Thymus (tissue), 11 donors: Measurements from ENCODE around the gene ADRA1B. TPM values are rescaled to one million over a fixed set of nuclear protein-coding genes. Genes with fewer than 3 reads are reported as not detected.

ENCODE experiments used
- DNase-seq, 9 donors: peaks; one replicate each; pipeline ENCODE4 v3.0.0-alpha.2; 2013; ENCODE audit warnings: low spot score in 9 of 9, low read depth in 6 of 9, missing footprints in 1 of 9
- H3K27ac ChIP-seq, 2 donors: one replicate each; pipeline ENCODE4 v1.5.1; 2013; ENCODE audit warnings: control low read depth in 1 of 2, low read depth in 1 of 2, low read length in 1 of 2, mild to moderate bottlenecking in 1 of 2, moderate library complexity in 1 of 2
- H3K27me3 ChIP-seq, 2 donors: one replicate each; pipeline ENCODE4 v1.5.1; 2013; ENCODE audit warnings: low read length in 1 of 2; ENCODE audit not compliant: control insufficient read depth in 2 of 2, insufficient read depth in 1 of 2
- H3K36me3 ChIP-seq, 2 donors: one replicate each; pipeline ENCODE4 v1.5.1; 2013; ENCODE audit warnings: low read length in 1 of 2, mild to moderate bottlenecking in 1 of 2, moderate library complexity in 1 of 2; ENCODE audit not compliant: control insufficient read depth in 2 of 2, insufficient read depth in 2 of 2
- H3K4me1 ChIP-seq, 2 donors: one replicate each; pipeline ENCODE4 v1.5.1; 2013; ENCODE audit warnings: low read length in 2 of 2; ENCODE audit not compliant: control insufficient read depth in 2 of 2, insufficient read depth in 2 of 2
- H3K4me3 ChIP-seq, 2 donors: one replicate each; pipeline ENCODE4 v1.5.1; 2013; ENCODE audit warnings: low read length in 2 of 2, control low read depth in 1 of 2, mild to moderate bottlenecking in 1 of 2
- H3K9me3 ChIP-seq, 2 donors: one replicate each; pipeline ENCODE4 v1.5.1; 2013; ENCODE audit warnings: low read length in 1 of 2, mild to moderate bottlenecking in 1 of 2; ENCODE audit not compliant: control insufficient read depth in 2 of 2, insufficient read depth in 1 of 2
- WGBS: extraction: QIAGEN DNeasy Blood & Tissue Kit; methylation state at CpG from one replicate; pipeline ENCODE4 v1.1.7; 2013; 5-methylcytosine and 5-hydroxymethylcytosine counted together
- polyA plus RNA-seq: library from polyadenylated mRNA; stranded (reverse); fragments of 200-250 nt; gene quantifications from one replicate; pipeline ENCODE4 v1.2.3, GENCODE V29; 2013
- total RNA-seq: library from RNA; stranded (reverse); fragments of 120-200 nt; gene quantifications from one replicate; pipeline ENCODE4 v1.2.4, GENCODE V29; 2013
- donor health status: healthy.

ADRA1B gene
- total and polyA plus RNA-seq, 2 donors, result 0.09 to 0.18 TPM

GRCh38 chr5:159916841-159917761, 819 bp downstream of the ADRA1B start:
- WGBS, result 93% methylated on average over 36 of the region's 36 CpGs

GRCh38 chr5:159917994-159918393, 1.7 kb downstream of the ADRA1B start:
- no peak for DNase-seq
- Histone ChIP-seq H3K27ac (no peak overlapping the region), H3K9me3 (no peaks in the 10 kb centered on the region), H3K27me3 (peaks cover 14 to 52% of the 10 kb centered on the region in 2 donors), H3K4me3 (no peak overlapping the region), H3K36me3 (no peaks in the 10 kb centered on the region), H3K4me1 (peaks cover 0 to 6% of the 10 kb centered on the region in 2 donors)
- WGBS, result 93% methylated on average over 10 of the region's 10 CpGs

More at GRCh38 chr5:159916841-159917761, 819 bp downstream of the ADRA1B start:
- no peaks in the 10 kb centered on the region for H3K36me3 ChIP-seq
- peak overlapping the region in 1 of 2 donors; percentile 33 for H3K4me3 ChIP-seq
- H3K27me3 ChIP-seq, result peaks cover 14 to 53% of the 10 kb centered on the region in 2 donors
- H3K9me3 ChIP-seq, result no peaks in the 10 kb centered on the region
- H3K27ac ChIP-seq, result no peak overlapping the region
- peaks cover 0 to 6% of the 10 kb centered on the region in 2 donors for H3K4me1 ChIP-seq
- no peak for DNase-seq

DNA sequence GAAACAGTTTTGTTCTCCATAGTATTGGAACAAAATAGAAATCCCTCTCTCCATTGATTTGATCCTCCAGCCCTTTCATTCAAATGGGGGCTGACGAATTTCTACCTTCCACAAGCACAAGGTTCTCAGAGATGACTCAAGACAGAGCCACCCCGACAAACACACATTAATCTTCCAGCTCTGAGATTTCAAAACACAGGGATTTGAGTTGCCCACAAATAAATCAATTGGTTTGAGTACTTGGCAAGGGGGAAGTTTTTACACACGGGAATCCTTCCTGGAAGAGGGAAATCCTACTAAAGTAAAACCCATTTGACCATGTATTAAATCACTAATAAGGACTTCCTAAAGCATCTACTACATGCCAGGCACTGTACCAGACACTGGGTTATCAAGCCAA, 5.4 kb downstream of the ADRA1B start:
- no peaks in the 10 kb centered on the region for H3K36me3 ChIP-seq
- H3K4me3 ChIP-seq, result no peak overlapping the region
- no peaks in the 10 kb centered on the region for H3K9me3 ChIP-seq
- peaks cover 0 to 2% of the 10 kb centered on the region in 2 donors for H3K4me1 ChIP-seq
- WGBS, result 77% methylated on average over 3 of the region's 3 CpGs
- DNase-seq, result no peak
- H3K27ac ChIP-seq, result no peak overlapping the region
- peaks cover 2 to 46% of the 10 kb centered on the region in 2 donors for H3K27me3 ChIP-seq

GRCh38 chr5:159923008-159923407, 6.7 kb downstream of the ADRA1B start:
- DNase-seq, result no peak
- no peaks in the 10 kb centered on the region for H3K36me3 ChIP-seq
- no peak overlapping the region for H3K27ac ChIP-seq
- no peaks in the 10 kb centered on the region for H3K4me1 ChIP-seq
- WGBS, result 85% methylated on average over 7 of the region's 7 CpGs
- H3K27me3 ChIP-seq, result peaks cover 0 to 33% of the 10 kb centered on the region in 2 donors
- no peaks in the 10 kb centered on the region for H3K9me3 ChIP-seq
- no peak overlapping the region for H3K4me3 ChIP-seq

- 85% methylated on average over 12 of the region's 12 CpGs for WGBS
- H3K4me3 ChIP-seq, result no peak overlapping the region
- peaks cover 0 to 29% of the 10 kb centered on the region in 2 donors for H3K27me3 ChIP-seq
- DNase-seq, result no peak
- H3K4me1 ChIP-seq, result no peaks in the 10 kb centered on the region
- no peak overlapping the region for H3K27ac ChIP-seq
- no peaks in the 10 kb centered on the region for H3K36me3 ChIP-seq
- H3K9me3 ChIP-seq, result no peaks in the 10 kb centered on the region
Observed at GRCh38 chr5:159928122-159928909, 12.0 kb downstream of the ADRA1B start.

GRCh38 chr5:159929176-159929575, 12.9 kb downstream of the ADRA1B start:
- no peaks in the 10 kb centered on the region for H3K4me1 ChIP-seq
- DNase-seq, result no peak
- no peak overlapping the region for H3K27ac ChIP-seq
- no peaks in the 10 kb centered on the region for H3K36me3 ChIP-seq
- H3K27me3 ChIP-seq, result peaks cover 0 to 25% of the 10 kb centered on the region in 2 donors
- no peak overlapping the region for H3K4me3 ChIP-seq
- no peaks in the 10 kb centered on the region for H3K9me3 ChIP-seq
- 91% methylated on average over 1 of the region's 1 CpG for WGBS

GRCh38 chr5:159933531-159934485, 17.5 kb downstream of the ADRA1B start:
- WGBS, result 76% methylated on average over 10 of the region's 10 CpGs
- Histone ChIP-seq H3K27ac (no peak overlapping the region), H3K36me3 (no peaks in the 10 kb centered on the region), H3K27me3 (peaks cover under 1 to 2% of the 10 kb centered on the region in 2 donors), H3K4me1 (no peaks in the 10 kb centered on the region), H3K4me3 (no peak overlapping the region), H3K9me3 (no peaks in the 10 kb centered on the region)
- DNase-seq, result no peak

- Histone ChIP-seq H3K4me3 (no peak overlapping the region), H3K27ac (no peak overlapping the region)
Observed at GRCh38 chr5:159935946-159936345, 19.7 kb downstream of the ADRA1B start.

More at GRCh38 chr5:159935946-159936345, 19.7 kb downstream of the ADRA1B start:
- DNase-seq, result no peak
- WGBS, result 82% methylated on average over 1 of the region's 1 CpG
- Histone ChIP-seq H3K36me3 (no peaks in the 10 kb centered on the region), H3K27me3 (peaks cover 0 to 2% of the 10 kb centered on the region in 2 donors), H3K9me3 (no peaks in the 10 kb centered on the region), H3K4me1 (no peaks in the 10 kb centered on the region)
